Ovary (tissue), 9 donors: ENCODE data around the gene ARHGAP18. TPM values are rescaled to one million over a fixed set of nuclear protein-coding genes. Genes with fewer than 3 reads are reported as not detected.

ENCODE experiments used
- DNase-seq, 5 donors: peaks; one replicate each; pipeline ENCODE4 v3.0.0-alpha.2; 2019 to 2020
- H3K27ac ChIP-seq, 2 donors: fragments of 200-600 bp; one replicate each; pipeline versions ENCODE4 v1.5.1 to v1.8.0; 2019 to 2022
- H3K27me3 ChIP-seq: fragments of 200-600 bp; one replicate; pipeline ENCODE4 v1.8.0; 2022
- H3K36me3 ChIP-seq: fragments of 200-600 bp; sonication (generic); one replicate; pipeline ENCODE4 v1.5.1; 2019
- H3K4me1 ChIP-seq: one replicate; pipeline ENCODE4 v1.8.1; 2013; ENCODE audit warnings: mild to moderate bottlenecking, moderate library complexity; ENCODE audit not compliant: insufficient read depth
- H3K4me3 ChIP-seq: fragments of 200-600 bp; sonication (generic); one replicate; pipeline ENCODE4 v1.5.1; 2017
- H3K9me3 ChIP-seq, 2 donors: fragments of 200-600 bp in 1 of 2; sonication (generic) in 1 of 2; one replicate each; pipeline versions ENCODE4 v1.5.1 to v1.8.1; 2013 to 2019; ENCODE audit warnings: mild to moderate bottlenecking in 1 of 2, moderate library complexity in 1 of 2
- CTCF ChIP-seq, 3 donors: fragments of 450-650 bp in 2 of 3; fragments of 200-600 bp in 1 of 3; IDR thresholded peaks; one replicate each; pipeline versions ENCODE4 v1.5.1 to v1.8.0; 2016 to 2022; ENCODE audit warnings: antibody characterized with exemption in 3 of 3, mild to moderate bottlenecking in 1 of 3
- EP300 ChIP-seq: sonication (generic); formaldehyde crosslinking; IDR thresholded peaks from one replicate; pipeline ENCODE4 v1.6.1; 2017; ENCODE audit warnings: antibody characterized with exemption
- POLR2A ChIP-seq: fragments of 450-650 bp; IDR thresholded peaks from one replicate; pipeline ENCODE4 v1.6.1; 2017; ENCODE audit warnings: antibody characterized with exemption, mild to moderate bottlenecking, moderate library complexity
- WGBS, 3 donors: extraction: QIAGEN DNeasy Blood & Tissue Kit in 1 of 3; methylation state at CpG; one replicate each; pipeline versions ENCODE4 v1.1.5 to v1.1.7; 2013 to 2017; 5-methylcytosine and 5-hydroxymethylcytosine counted together
- intact Hi-C, 4 donors: fragments of 100-400 bp; cut with DNase I; formaldehyde crosslinking; loops; one replicate each; pipeline versions ENCODE4 v1.11.0 to v1.15.1; 2022 to 2023
- polyA plus RNA-seq, 2 donors: library from polyadenylated mRNA; stranded (reverse); fragments of 200-250 nt in 1 of 2; fragments of 350-450 nt in 1 of 2; fragmentation: Illumina TruSeq in 1 of 2; extraction: RNeasy Lipid Tissue Mini Kit (QIAGEN cat#74804) in 1 of 2; gene quantifications; one replicate each; pipeline ENCODE4 v1.2.3, GENCODE V29; 2013 to 2014
- total RNA-seq, 7 donors: library from RNA; depleted of rRNA in 2 of 7; stranded (reverse); fragments of >200 nt in 2 of 7; fragmentation: NEBNext Ultra II Directional in 3 of 7; extraction: Animal tissue kit (Norgen Biotek cat#: 25700) in 3 of 7; gene quantifications; one replicate each; pipeline versions ENCODE4 v1.1.0 to v1.2.4, GENCODE V29; 2016 to 2023
- donor health status: DM: no; HTN: no; CAD: no; lungs with moderate emphysema.
- donor health status: DM: no; HTN: no; CAD: no.
- donor health status: Bipolar disorder and iron deficiency.
- donor health status: DM: yes; HTN: yes; CAD: no.
- donor health status: DM: no; HTN: no; CAD: no.
- donor health status: DM: yes; HTN: yes; CAD: no.

ARHGAP18 gene
- total and polyA plus RNA-seq, 9 donors: 4.4 to 35.3 (median 9.6) TPM

- WGBS, 3 donors: 47 to 49% (median 47%) methylated on average over 3 of the region's 3 CpGs
- Histone ChIP-seq H3K27me3 (no peaks in the 10 kb centered on the region), H3K36me3 (no peaks in the 10 kb centered on the region), H3K9me3 (no peaks in the 10 kb centered on the region), H3K4me1 (no peaks in the 10 kb centered on the region), H3K4me3 (no peak overlapping the region), H3K27ac (no peak overlapping the region)
- TF ChIP-seq CTCF (IDR thresholded peaks at IDR 0.05) (no peak), POLR2A (no peak), EP300 (no peak)
- intact Hi-C loops: no loop called here
- DNase-seq: no peak
Observed at GRCh38 chr6:129679275-129679674, 30.7 kb downstream of the ARHGAP18 start.

DNA sequence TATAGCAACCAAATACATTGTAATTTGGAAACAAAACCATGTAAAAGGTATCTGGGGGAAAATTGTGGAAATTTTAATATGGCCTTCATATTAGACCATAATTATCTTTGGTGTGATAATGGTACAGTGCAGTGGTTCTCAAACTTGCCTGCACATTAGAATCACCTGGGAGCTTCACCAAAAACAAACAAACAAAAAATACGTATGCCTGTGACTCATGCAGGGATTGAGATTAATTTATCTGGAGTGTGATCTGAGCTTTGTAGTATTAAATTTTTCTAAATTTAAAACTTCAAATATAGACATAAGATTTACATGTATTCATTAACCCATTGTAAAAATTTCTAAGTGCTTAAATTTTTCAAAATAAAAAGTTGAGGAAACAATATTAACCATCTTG, 31.5 kb downstream of the ARHGAP18 start:
- WGBS, 3 donors: 78 to 84% (median 82%) methylated on average over 1 of the region's 1 CpG
- Histone ChIP-seq H3K36me3 (no peaks in the 10 kb centered on the region), H3K4me3 (no peak overlapping the region), H3K27me3 (no peaks in the 10 kb centered on the region), H3K27ac (no peak overlapping the region), H3K4me1 (no peaks in the 10 kb centered on the region), H3K9me3 (no peaks in the 10 kb centered on the region)
- intact Hi-C loops: no loop called here
- DNase-seq: no peak
- TF ChIP-seq CTCF (IDR thresholded peaks at IDR 0.05) (no peak), POLR2A (no peak), EP300 (no peak)

DNA sequence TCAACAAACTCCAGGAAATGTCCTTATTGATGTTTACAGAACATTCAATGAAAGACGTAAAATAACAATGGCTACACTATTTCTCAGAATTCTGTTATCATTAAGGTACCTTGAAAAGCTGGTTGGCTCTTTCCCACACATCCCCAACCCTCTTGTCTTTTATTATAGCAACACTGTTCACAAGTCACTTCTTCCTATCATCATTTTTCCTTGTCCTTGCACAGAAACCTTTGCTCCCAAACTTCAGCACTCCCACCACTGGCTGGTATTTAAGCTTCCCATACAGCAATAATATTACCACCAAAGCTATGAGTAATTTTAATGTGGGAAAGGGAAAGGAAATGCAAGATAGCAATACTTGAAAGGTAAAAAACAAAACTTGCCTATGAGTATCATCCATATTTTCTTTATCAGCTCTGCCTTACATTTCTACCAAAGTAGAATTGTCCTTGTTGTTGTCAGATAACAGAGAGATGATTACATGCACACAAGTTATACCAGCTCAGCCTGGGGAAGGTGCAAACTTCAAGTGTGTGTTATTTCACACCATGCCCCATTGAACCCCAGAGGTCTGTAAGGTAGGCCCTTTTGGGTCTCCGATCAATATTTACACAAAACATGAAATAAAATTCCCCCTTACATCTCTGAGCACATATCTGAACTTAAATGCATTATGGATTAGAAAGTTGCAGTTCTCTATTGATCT, 32.2 kb downstream of the ARHGAP18 start:
- no peaks in the 10 kb centered on the region for H3K9me3 ChIP-seq
- H3K27ac ChIP-seq: no peak overlapping the region
- intact Hi-C loops: no loop called here
- H3K27me3 ChIP-seq: no peaks in the 10 kb centered on the region
- no peaks in the 10 kb centered on the region for H3K36me3 ChIP-seq
- no peaks in the 10 kb centered on the region for H3K4me1 ChIP-seq
- no peak overlapping the region for H3K4me3 ChIP-seq
- TF ChIP-seq EP300 (no peak), POLR2A (no peak), CTCF (IDR thresholded peaks at IDR 0.05) (no peak)
- no peak for DNase-seq
- WGBS, 3 donors: 63 to 76% (median 65%) methylated on average over 2 of the region's 2 CpGs

DNA sequence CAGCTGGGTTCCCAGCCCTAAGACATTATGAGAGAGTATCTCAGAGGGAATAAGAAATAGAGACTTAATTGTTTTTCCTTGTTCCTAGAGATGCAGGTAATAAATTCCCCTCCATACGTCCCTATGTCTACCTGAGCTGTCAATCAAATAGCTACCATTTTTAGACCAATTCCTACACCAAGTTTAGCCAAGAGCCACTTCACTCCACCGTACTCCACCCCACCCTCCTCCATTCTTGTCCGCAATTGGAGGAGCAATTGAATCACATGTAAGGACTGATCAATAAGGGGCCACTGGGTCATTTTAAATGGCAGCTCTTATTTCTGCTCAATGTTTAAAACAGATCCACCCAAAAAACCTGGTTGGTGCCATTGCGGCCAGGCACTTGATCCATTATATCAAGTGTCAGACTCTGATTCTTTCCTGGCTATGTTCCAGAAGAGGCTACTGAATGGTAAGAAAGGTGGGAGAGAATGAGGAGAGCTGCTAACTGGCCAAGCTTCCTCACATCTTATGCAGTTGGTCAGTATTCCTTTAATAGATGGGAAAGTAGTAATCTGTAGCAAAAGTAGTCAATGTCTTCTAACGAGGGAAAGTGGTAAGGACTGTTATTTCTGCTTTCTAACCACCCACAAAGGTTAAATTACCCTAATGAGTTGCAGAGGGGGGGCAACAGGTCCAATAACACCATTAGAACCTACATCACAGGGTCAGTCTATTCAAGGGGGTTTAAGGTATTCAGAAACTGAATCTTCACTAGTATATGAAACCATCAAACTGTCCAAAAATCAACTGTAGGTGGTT, 34.1 kb downstream of the ARHGAP18 start:
- TF ChIP-seq EP300 (no peak), CTCF (IDR thresholded peaks at IDR 0.05) (no peak), POLR2A (no peak)
- H3K27ac ChIP-seq: no peak overlapping the region
- WGBS, 3 donors: 92 to 95% (median 94%) methylated on average over 5 of the region's 5 CpGs
- H3K9me3 ChIP-seq: no peaks in the 10 kb centered on the region
- peaks cover 2% of the 10 kb centered on the region for H3K4me1 ChIP-seq
- no peak for DNase-seq
- intact Hi-C loops: no loop called here
- no peaks in the 10 kb centered on the region for H3K36me3 ChIP-seq
- no peaks in the 10 kb centered on the region for H3K27me3 ChIP-seq
- H3K4me3 ChIP-seq: no peak overlapping the region
